Fibroblast of the aortic adventitia (primary cell): ENCODE measurements around the gene SMCO4. TPM values are rescaled to one million over a fixed set of nuclear protein-coding genes. Genes with fewer than 3 reads are reported as not detected.
A peak's percentile ranks its signal among the peaks of the same experiment; 100 is the strongest.

ENCODE experiments used
- DNase-seq: peaks from one replicate; pipeline ENCODE4 v3.0.0-alpha.2; 2010; ENCODE audit warnings: low read depth
- H3K4me3 ChIP-seq: 2 replicates; pipeline ENCODE4 v1.5.1; 2011; ENCODE audit warnings: low read depth, mild to moderate bottlenecking, control low read depth, low read length, moderate library complexity
- total RNA-seq: library from RNA; depleted of rRNA; stranded (reverse); fragments of >200 nt; gene quantifications from 2 replicates; pipeline ENCODE4 v1.2.3, GENCODE V29; 2012; ENCODE audit warnings: low replicate concordance
- TF ChIP-seq, protein P1 (sequence below): IDR thresholded peaks from 2 replicates; pipeline ENCODE4 v1.5.1; 2011; ENCODE audit warnings: mild to moderate bottlenecking, low read length, control low read depth, inconsistent platforms; ENCODE audit not compliant: insufficient read depth

Gene SMCO4
- total RNA-seq, 1 donor = 7.3 TPM

GRCh38 chr11:93480756-93481155 lies 62.4 kb downstream of the SMCO4 start:
- H3K4me3 ChIP-seq = no peak overlapping the region
- TF ChIP-seq, protein P1, sequence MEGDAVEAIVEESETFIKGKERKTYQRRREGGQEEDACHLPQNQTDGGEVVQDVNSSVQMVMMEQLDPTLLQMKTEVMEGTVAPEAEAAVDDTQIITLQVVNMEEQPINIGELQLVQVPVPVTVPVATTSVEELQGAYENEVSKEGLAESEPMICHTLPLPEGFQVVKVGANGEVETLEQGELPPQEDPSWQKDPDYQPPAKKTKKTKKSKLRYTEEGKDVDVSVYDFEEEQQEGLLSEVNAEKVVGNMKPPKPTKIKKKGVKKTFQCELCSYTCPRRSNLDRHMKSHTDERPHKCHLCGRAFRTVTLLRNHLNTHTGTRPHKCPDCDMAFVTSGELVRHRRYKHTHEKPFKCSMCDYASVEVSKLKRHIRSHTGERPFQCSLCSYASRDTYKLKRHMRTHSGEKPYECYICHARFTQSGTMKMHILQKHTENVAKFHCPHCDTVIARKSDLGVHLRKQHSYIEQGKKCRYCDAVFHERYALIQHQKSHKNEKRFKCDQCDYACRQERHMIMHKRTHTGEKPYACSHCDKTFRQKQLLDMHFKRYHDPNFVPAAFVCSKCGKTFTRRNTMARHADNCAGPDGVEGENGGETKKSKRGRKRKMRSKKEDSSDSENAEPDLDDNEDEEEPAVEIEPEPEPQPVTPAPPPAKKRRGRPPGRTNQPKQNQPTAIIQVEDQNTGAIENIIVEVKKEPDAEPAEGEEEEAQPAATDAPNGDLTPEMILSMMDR = no peak
- no peak for DNase-seq

- TF ChIP-seq, protein P1 = no peak
- no peak overlapping the region for H3K4me3 ChIP-seq
- DNase-seq = no peak
Measured at GRCh38 chr11:93480256-93480655, 62.9 kb downstream of the SMCO4 start.

DNA sequence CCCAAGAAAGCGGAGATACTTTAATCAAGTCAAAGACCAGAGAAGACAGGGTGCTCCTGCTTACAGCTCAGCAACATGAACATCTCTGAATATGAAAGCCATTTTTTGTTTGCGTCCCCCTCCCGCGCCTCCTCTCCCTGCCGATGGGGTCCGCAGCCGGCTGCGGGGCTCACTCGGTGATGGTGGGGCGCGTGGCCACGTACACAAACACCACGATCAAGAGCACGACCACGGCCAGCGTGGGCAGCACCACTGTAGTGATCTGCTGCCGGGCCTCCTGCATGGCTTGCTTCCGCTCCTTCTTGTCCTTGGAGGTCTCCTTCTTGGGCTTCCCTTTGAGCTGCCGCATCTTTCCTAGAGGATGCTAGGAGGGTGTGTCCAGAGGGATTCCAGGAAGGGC lies 64.3 kb downstream of the SMCO4 start:
- TF ChIP-seq, protein P1 = no peak
- H3K4me3 ChIP-seq = no peak overlapping the region
- DNase-seq = no peak

- DNase-seq = no peak
- TF ChIP-seq, protein P1 = no peak
- no peak overlapping the region for H3K4me3 ChIP-seq
Measured at GRCh38 chr11:93477684-93478234, 65.4 kb downstream of the SMCO4 start.

GRCh38 chr11:93476796-93477195 lies 66.4 kb downstream of the SMCO4 start:
- TF ChIP-seq, protein P1 = no peak
- H3K4me3 ChIP-seq = no peak overlapping the region
- DNase-seq = peak; percentile 31

DNA sequence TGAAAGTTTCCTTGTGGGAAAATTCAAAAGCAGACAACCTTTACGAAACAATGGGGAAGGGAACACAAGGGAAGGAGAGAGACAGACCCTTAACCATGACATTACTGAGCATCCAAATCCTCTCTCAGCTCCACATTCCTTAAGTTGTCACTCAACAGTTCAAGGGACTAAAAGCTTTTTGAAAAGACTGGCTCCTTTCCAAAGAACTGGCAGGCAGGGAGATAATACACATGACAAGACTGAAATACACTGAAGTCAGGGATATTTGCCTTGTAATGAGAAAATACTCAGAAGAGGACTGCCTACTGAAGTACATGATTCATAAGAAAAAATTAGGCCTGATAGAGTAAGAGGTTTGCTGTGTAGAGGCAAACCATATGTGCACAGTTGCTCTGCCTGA lies 69.1 kb downstream of the SMCO4 start:
- no peak overlapping the region for H3K4me3 ChIP-seq
- no peak for DNase-seq
- TF ChIP-seq, protein P1 = no peak

GRCh38 chr11:93468290-93468689 lies 74.9 kb downstream of the SMCO4 start:
- TF ChIP-seq, protein P1 = no peak
- DNase-seq = no peak

More at GRCh38 chr11:93468290-93468689, 74.9 kb downstream of the SMCO4 start:
- H3K4me3 ChIP-seq = no peak overlapping the region
